Hepatocyte (in vitro differentiated cells): ENCODE results near the gene DTNBP1.

Source experiments
- EZH2 ChIP-seq: fragments of 200-600 bp; sonication (generic); IDR thresholded peaks from 2 replicates; pipeline ENCODE4 v1.6.1; 2016; ENCODE audit warnings: antibody characterized with exemption, mild to moderate bottlenecking, borderline replicate concordance
- TF ChIP-seq, protein P1 (sequence below): fragments of 200-600 bp; sonication (generic); IDR thresholded peaks from 2 replicates; pipeline ENCODE4 v1.5.1; 2016; ENCODE audit warnings: antibody characterized with exemption, mild to moderate bottlenecking; ENCODE audit not compliant: poor library complexity

- TF ChIP-seq, protein P1, sequence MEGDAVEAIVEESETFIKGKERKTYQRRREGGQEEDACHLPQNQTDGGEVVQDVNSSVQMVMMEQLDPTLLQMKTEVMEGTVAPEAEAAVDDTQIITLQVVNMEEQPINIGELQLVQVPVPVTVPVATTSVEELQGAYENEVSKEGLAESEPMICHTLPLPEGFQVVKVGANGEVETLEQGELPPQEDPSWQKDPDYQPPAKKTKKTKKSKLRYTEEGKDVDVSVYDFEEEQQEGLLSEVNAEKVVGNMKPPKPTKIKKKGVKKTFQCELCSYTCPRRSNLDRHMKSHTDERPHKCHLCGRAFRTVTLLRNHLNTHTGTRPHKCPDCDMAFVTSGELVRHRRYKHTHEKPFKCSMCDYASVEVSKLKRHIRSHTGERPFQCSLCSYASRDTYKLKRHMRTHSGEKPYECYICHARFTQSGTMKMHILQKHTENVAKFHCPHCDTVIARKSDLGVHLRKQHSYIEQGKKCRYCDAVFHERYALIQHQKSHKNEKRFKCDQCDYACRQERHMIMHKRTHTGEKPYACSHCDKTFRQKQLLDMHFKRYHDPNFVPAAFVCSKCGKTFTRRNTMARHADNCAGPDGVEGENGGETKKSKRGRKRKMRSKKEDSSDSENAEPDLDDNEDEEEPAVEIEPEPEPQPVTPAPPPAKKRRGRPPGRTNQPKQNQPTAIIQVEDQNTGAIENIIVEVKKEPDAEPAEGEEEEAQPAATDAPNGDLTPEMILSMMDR, result no peak
- TF ChIP-seq EZH2, result no peak
Measured at GRCh38 chr6:15527838-15528617, 134.8 kb downstream of the DTNBP1 start.
